Prostate gland (tissue), 2 donors: ENCODE results near the gene AIMP1. TPM values are rescaled to one million over a fixed set of nuclear protein-coding genes. Genes with fewer than 3 reads are reported as not detected.

Experiments used
- DNase-seq: peaks from one replicate; pipeline ENCODE4 v3.0.0-alpha.2; 2019; ENCODE audit warnings: low spot score
- H3K27ac ChIP-seq, 2 donors: fragments of 200-600 bp; sonication (generic); 2 replicates each; pipeline ENCODE4 v1.5.1; 2017 to 2019
- H3K27me3 ChIP-seq: fragments of 200-600 bp; sonication (generic); replicated peaks from 2 replicates; pipeline ENCODE4 v1.5.1; 2019; ENCODE audit not compliant: insufficient read depth
- H3K36me3 ChIP-seq, 2 donors: fragments of 200-600 bp; sonication (generic); 1 replicate in 1 of 2; 2 replicates in 1 of 2; pipeline versions ENCODE4 v1.5.1 to v1.8.1; 2017 to 2019
- H3K4me1 ChIP-seq: fragments of 200-600 bp; sonication (generic); replicated peaks from 2 replicates; pipeline ENCODE4 v1.5.1; 2019
- H3K4me3 ChIP-seq, 2 donors: fragments of 200-600 bp; sonication (generic); 2 replicates each; pipeline ENCODE4 v1.5.1; 2017 to 2019
- H3K9me3 ChIP-seq: fragments of 200-600 bp; sonication (generic); 2 replicates; pipeline ENCODE4 v1.5.1; 2017
- CTCF ChIP-seq, 4 experiments: fragments of 200-600 bp in 2 of 4; fragments of 450-650 bp in 2 of 4; sonication (generic) in 2 of 4; IDR thresholded peaks; 1 replicate in 3 of 4; 2 replicates in 1 of 4; pipeline ENCODE4 v1.5.1; 2016 to 2019; ENCODE audit warnings: antibody characterized with exemption in 4 of 4, mild to moderate bottlenecking in 2 of 4, moderate library complexity in 2 of 4
- POLR2A ChIP-seq: fragments of 450-650 bp; IDR thresholded peaks from one replicate; pipeline ENCODE4 v1.6.1; 2016; ENCODE audit warnings: antibody characterized with exemption, mild to moderate bottlenecking
- POLR2AphosphoS5 ChIP-seq: sonication (generic); formaldehyde crosslinking; IDR thresholded peaks from one replicate; pipeline ENCODE4 v1.6.1; 2017; ENCODE audit warnings: antibody characterized with exemption
- WGBS: methylation state at CpG from one replicate; pipeline ENCODE4 v1.1.5; 2018; 5-methylcytosine and 5-hydroxymethylcytosine counted together
- intact Hi-C: fragments of 100-400 bp; cut with DNase I; formaldehyde crosslinking; loops from one replicate; pipeline ENCODE4 v1.14.2; 2022
- total RNA-seq, 2 donors: library from RNA; depleted of rRNA; stranded (reverse); fragments of >200 nt; gene quantifications; one replicate each; pipeline ENCODE4 v1.1.0, GENCODE V29; 2016

The AIMP1 gene
- total RNA-seq, 2 donors from 2014 or later, result 20.5 to 32.4 TPM

- Histone ChIP-seq H3K4me1 (no peaks in the 10 kb centered on the region), H3K4me3 (no peak overlapping the region), H3K27me3 (no peaks in the 10 kb centered on the region), H3K9me3 (no peaks in the 10 kb centered on the region), H3K27ac (no peak overlapping the region), H3K36me3 (peaks cover 0 to 11% of the 10 kb centered on the region in 2 donors)
- TF ChIP-seq POLR2A, result no peak
- no peak for TF ChIP-seq POLR2AphosphoS5
- TF ChIP-seq CTCF (IDR thresholded peaks at IDR 0.05), result no peak
- no peak for DNase-seq
- 95% methylated on average over 3 of the region's 3 CpGs for WGBS
- intact Hi-C loops, result no loop called here
These were observed 20.3 kb downstream of the AIMP1 start for GRCh38 chr4:106336618-106337017.

GRCh38 chr4:106337916-106338315 is 21.6 kb downstream of the AIMP1 start:
- H3K27ac ChIP-seq, result no peak overlapping the region
- no peak for TF ChIP-seq CTCF (IDR thresholded peaks at IDR 0.05)
- H3K4me1 ChIP-seq, result no peaks in the 10 kb centered on the region
- no peaks in the 10 kb centered on the region for H3K27me3 ChIP-seq
- H3K4me3 ChIP-seq, result no peak overlapping the region
- H3K9me3 ChIP-seq, result no peaks in the 10 kb centered on the region
- no peak for DNase-seq
- H3K36me3 ChIP-seq, result peaks cover 0 to 11% of the 10 kb centered on the region in 2 donors
- intact Hi-C loops, result no loop called here

GRCh38 chr4:106338671-106339070 is 22.3 kb downstream of the AIMP1 start:
- no peaks in the 10 kb centered on the region for H3K9me3 ChIP-seq
- H3K4me3 ChIP-seq, result no peak overlapping the region
- H3K4me1 ChIP-seq, result no peaks in the 10 kb centered on the region
- peaks cover 0 to 11% of the 10 kb centered on the region in 2 donors for H3K36me3 ChIP-seq
- DNase-seq, result no peak
- TF ChIP-seq CTCF (IDR thresholded peaks at IDR 0.05), result no peak
- intact Hi-C loops, result no loop called here
- H3K27ac ChIP-seq, result no peak overlapping the region
- no peaks in the 10 kb centered on the region for H3K27me3 ChIP-seq
- 100% methylated on average over 2 of the region's 3 CpGs for WGBS

DNA sequence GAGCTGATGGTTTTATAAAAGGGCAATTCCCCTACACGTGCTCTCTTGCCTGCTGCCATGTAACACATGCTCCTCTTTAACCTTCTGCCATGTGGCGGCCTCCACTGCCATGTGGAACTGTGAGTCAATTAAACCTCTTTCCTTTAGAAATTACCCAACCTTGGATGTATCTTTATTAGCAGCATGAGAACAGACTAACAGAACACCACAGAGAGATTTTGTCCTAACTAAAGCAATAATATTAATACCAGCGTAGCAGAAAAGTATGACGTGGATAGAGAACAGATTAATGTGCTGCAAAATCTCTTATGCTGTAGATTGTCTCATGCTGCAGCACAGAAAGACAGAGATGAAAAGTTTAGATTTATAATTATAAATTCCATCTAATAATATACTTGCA is 23.1 kb downstream of the AIMP1 start:
- Histone ChIP-seq H3K4me3 (no peak overlapping the region), H3K27me3 (no peaks in the 10 kb centered on the region), H3K36me3 (peaks cover 0 to 7% of the 10 kb centered on the region in 2 donors), H3K9me3 (no peaks in the 10 kb centered on the region), H3K4me1 (no peaks in the 10 kb centered on the region), H3K27ac (no peak overlapping the region)
- DNase-seq, result no peak
- TF ChIP-seq POLR2A (no peak), CTCF (IDR thresholded peaks at IDR 0.05) (no peak), POLR2AphosphoS5 (no peak)
- intact Hi-C loops, result no loop called here
- 91% methylated on average over 4 of the region's 4 CpGs for WGBS

GRCh38 chr4:106340774-106341173 is 24.4 kb downstream of the AIMP1 start:
- Histone ChIP-seq H3K27me3 (no peaks in the 10 kb centered on the region), H3K27ac (no peak overlapping the region), H3K4me3 (no peak overlapping the region), H3K4me1 (no peaks in the 10 kb centered on the region), H3K36me3 (peaks cover 0 to 7% of the 10 kb centered on the region in 2 donors), H3K9me3 (no peaks in the 10 kb centered on the region)
- no peak for TF ChIP-seq POLR2AphosphoS5
- TF ChIP-seq POLR2A, result no peak
- TF ChIP-seq CTCF (IDR thresholded peaks at IDR 0.05), result no peak
- DNase-seq, result no peak
- intact Hi-C loops, result no loop called here
- WGBS, result 95% methylated on average over 1 of the region's 1 CpG
